Mucosa of descending colon (tissue), 3 donors: ENCODE measurements around the gene OSBPL3. TPM values are rescaled to one million over a fixed set of nuclear protein-coding genes. Genes with fewer than 3 reads are reported as not detected.

Source experiments
- ATAC-seq: fragments of 200-7000 bp; cut with Tn5 transposase; one replicate; pipeline ENCODE4 v1.9.1; 2020; ENCODE audit warnings: mild to moderate bottlenecking, moderate library complexity
- DNase-seq, 3 donors: peaks; one replicate each; pipeline ENCODE4 v3.0.0-alpha.2; 2020
- H3K36me3 ChIP-seq: fragments of 200-600 bp; one replicate; pipeline ENCODE4 v1.8.0; 2021; ENCODE audit warnings: low read depth, mild to moderate bottlenecking
- H3K4me1 ChIP-seq: fragments of 200-600 bp; one replicate; pipeline ENCODE4 v1.8.0; 2021; ENCODE audit warnings: low read depth, mild to moderate bottlenecking
- H3K4me3 ChIP-seq: fragments of 200-600 bp; one replicate; pipeline ENCODE4 v1.8.0; 2021; ENCODE audit warnings: mild to moderate bottlenecking
- H3K9me3 ChIP-seq: fragments of 200-600 bp; one replicate; pipeline ENCODE4 v1.8.0; 2021; ENCODE audit warnings: mild to moderate bottlenecking
- intact Hi-C, 2 donors: fragments of 100-400 bp; cut with DNase I in 1 of 2; cut with micrococcal nuclease in 1 of 2; formaldehyde crosslinking; loops; one replicate each; pipeline versions ENCODE4 v1.11.0 to v1.11.1; 2022; cut with DNase I, micrococcal nuclease
- total RNA-seq, 3 donors: library from RNA; stranded (reverse); fragmentation: NEBNext Ultra II Directional in 2 of 3; extraction: Animal tissue kit (Norgen Biotek cat#: 25700) in 2 of 3; gene quantifications; one replicate each; pipeline versions ENCODE4 v1.2.1 to v1.2.4, GENCODE V29; 2021 to 2023
- TF ChIP-seq, protein P1 (sequence below): fragments of 200-600 bp; IDR thresholded peaks from one replicate; pipeline ENCODE4 v1.8.0; 2022; ENCODE audit warnings: antibody characterized with exemption, mild to moderate bottlenecking
- donor health status: DM: no; HTN: no; CAD: no; lungs with moderate emphysema.
- donor health status: DM: no; HTN: no; CAD: no.
- donor health status: DM: no; HTN: yes; CAD: no.

Gene OSBPL3
- total RNA-seq, 3 donors from 2014 or later, result 9.0 to 15.4 (median 10.6) TPM

DNA sequence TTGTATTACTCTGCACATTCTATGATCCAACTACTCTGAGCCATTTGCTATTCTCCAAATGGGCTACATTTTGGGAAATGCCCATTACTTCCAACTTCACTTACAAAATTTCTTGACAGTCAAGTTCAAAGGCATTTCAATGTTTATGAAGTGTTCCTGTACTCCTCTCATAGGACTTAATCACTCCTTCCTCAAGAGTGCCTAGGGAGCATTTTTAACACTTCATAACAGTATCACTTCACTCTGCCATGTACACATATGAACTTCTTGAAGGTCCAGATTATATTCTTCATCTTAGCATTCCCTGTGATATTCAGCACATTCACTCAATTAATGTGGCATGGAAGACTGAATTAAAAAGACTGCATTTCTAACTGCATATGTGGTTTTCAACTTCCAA lies 21.6 kb downstream of the OSBPL3 start:
- Histone ChIP-seq H3K36me3 (no peaks in the 10 kb centered on the region), H3K4me1 (no peaks in the 10 kb centered on the region), H3K4me3 (no peak overlapping the region), H3K9me3 (no peaks in the 10 kb centered on the region)
- intact Hi-C loops, result no loop called here
- TF ChIP-seq, protein P1, sequence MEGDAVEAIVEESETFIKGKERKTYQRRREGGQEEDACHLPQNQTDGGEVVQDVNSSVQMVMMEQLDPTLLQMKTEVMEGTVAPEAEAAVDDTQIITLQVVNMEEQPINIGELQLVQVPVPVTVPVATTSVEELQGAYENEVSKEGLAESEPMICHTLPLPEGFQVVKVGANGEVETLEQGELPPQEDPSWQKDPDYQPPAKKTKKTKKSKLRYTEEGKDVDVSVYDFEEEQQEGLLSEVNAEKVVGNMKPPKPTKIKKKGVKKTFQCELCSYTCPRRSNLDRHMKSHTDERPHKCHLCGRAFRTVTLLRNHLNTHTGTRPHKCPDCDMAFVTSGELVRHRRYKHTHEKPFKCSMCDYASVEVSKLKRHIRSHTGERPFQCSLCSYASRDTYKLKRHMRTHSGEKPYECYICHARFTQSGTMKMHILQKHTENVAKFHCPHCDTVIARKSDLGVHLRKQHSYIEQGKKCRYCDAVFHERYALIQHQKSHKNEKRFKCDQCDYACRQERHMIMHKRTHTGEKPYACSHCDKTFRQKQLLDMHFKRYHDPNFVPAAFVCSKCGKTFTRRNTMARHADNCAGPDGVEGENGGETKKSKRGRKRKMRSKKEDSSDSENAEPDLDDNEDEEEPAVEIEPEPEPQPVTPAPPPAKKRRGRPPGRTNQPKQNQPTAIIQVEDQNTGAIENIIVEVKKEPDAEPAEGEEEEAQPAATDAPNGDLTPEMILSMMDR, result no peak
- DNase-seq (no peak), ATAC-seq (no peak)

DNA sequence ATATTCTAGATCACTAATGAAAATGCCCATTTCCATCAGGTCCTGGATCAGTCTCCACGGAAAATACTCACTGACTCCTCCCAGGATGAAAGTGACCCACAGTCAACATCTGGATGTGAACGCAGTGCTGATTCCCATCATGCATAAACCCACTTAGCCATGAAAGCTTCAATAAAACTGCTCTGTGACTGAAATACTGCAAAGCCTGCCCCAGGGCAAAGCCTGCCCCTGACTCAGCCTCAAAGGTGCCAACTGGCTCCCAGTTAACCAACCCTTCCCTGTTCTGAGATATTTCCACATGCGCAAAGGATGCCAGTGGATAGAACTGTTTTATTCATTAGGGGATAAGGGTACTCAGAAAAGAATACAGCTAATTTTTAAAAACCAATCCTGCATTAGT lies 24.0 kb downstream of the OSBPL3 start:
- no peak overlapping the region for H3K4me3 ChIP-seq
- H3K4me1 ChIP-seq, result no peaks in the 10 kb centered on the region
- no peaks in the 10 kb centered on the region for H3K36me3 ChIP-seq
- no peaks in the 10 kb centered on the region for H3K9me3 ChIP-seq
- intact Hi-C loops, result no loop called here
- TF ChIP-seq, protein P1, result no peak
- ATAC-seq (no peak), DNase-seq (no peak)

DNA sequence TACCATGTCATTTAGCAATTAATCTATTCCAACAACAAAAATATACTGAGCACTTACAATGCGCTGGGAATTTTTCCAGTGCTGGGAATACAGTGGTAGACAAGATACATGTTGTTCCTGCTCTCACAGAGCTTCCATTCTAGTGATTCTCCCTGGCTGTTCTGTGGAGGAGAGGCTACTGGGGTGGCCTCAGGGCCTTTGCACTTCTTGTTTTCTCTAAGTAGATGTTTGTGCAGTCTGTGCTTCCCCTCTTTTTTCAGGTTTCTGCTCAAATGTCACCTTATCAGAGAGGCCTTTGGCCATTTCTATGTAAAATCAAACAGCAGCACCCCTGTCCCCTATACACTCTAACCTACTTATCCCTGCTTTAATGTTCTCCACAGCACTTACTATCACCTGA lies 24.7 kb downstream of the OSBPL3 start:
- no peaks in the 10 kb centered on the region for H3K36me3 ChIP-seq
- H3K4me3 ChIP-seq, result no peak overlapping the region
- H3K9me3 ChIP-seq, result no peaks in the 10 kb centered on the region
- no peak for DNase-seq
- H3K4me1 ChIP-seq, result no peaks in the 10 kb centered on the region
- ATAC-seq, result no peak
- TF ChIP-seq, protein P1, result no peak
- intact Hi-C loops, result no loop called here

DNA sequence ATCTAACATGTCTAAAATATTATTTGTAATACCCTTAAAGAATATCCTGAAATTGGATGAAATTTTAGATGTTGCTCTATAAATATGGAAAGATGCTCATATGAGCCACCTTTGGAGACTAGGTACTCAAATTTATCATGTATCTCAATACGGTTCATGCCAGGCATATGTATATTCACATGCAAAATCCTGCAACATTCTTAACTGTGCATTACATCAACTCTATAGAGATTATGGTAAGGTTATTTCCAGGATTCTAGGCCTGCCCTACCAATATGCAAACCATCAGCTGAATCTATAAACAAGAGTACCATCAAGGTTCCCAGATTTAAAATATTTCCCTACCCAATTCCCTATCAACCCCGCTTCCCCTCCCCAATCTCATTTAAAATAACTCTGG lies 27.5 kb downstream of the OSBPL3 start:
- DNase-seq, result no peak
- Histone ChIP-seq H3K36me3 (no peaks in the 10 kb centered on the region), H3K4me3 (no peak overlapping the region), H3K4me1 (no peaks in the 10 kb centered on the region), H3K9me3 (no peaks in the 10 kb centered on the region)
- intact Hi-C loops, result no loop called here
- no peak for ATAC-seq
- TF ChIP-seq, protein P1, result no peak

DNA sequence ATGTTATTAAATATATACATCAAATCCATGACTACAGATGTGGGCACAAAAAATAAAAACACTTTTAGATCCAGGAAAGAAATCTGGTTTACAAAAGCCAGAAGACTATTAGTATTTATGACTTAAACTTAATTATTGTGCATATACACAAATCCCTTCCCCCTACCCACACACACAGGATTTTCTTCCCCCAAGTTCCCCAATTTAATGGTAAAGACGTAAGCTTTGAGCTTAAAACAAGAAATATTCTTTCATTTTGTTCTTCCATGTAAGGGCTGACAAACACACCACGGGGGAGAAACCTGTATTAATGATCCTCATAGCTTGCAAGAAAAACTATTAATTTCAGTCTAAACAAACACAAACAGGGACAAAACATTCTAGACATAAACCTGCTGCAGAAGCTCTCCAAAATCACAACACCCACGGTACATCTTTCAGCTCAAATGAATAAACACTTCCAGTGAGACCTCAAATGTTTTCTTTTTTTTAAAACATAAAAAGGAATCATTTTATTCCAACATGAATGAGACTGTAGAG lies 28.5 kb downstream of the OSBPL3 start:
- Histone ChIP-seq H3K9me3 (no peaks in the 10 kb centered on the region), H3K4me1 (no peaks in the 10 kb centered on the region), H3K4me3 (no peak overlapping the region), H3K36me3 (no peaks in the 10 kb centered on the region)
- TF ChIP-seq, protein P1, result no peak
- intact Hi-C loops, result no loop called here
- ATAC-seq, result no peak
- DNase-seq, result no peak

DNA sequence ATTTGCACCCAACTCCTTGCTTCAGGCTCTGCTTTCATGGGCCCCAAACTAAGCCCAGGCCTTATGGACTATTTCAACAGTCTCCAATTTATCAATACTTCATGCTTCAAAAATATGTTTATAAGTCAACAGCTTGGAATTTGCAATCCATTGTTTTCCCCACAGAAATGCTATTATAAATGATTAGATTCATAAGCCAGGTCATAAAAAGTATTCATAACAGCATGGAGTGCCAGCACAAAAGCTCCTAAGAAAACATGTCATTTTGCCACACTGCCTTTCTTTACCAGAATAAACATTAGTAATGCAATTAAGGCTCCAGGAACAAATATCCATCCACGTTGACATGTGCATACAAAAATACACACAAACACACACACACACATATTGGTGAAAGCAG lies 30.1 kb downstream of the OSBPL3 start:
- Histone ChIP-seq H3K4me3 (no peak overlapping the region), H3K36me3 (no peaks in the 10 kb centered on the region), H3K4me1 (no peaks in the 10 kb centered on the region), H3K9me3 (no peaks in the 10 kb centered on the region)
- intact Hi-C loops, result no loop called here
- DNase-seq (no peak), ATAC-seq (no peak)
- TF ChIP-seq, protein P1, result no peak
